ENCODE results near the gene GFRA4. TPM values are rescaled to one million over a fixed set of nuclear protein-coding genes. Genes with fewer than 3 reads are reported as not detected.

The GFRA4 gene
- total and polyA plus RNA-seq, 2 donors (not counting 1 experiment from before 2014, with no cell fraction given), result not detected

- H3K9ac ChIP-seq (ENCODE audit: insufficient read depth, low read length), result no peak overlapping the region
- no peaks in the 10 kb centered on the region for H3K79me2 ChIP-seq (ENCODE audit: control insufficient read depth, insufficient read depth, low read length)
- no peaks in the 10 kb centered on the region for H3K36me3 ChIP-seq (ENCODE audit: control insufficient read depth, insufficient read depth, low read length)
- DNase-seq (ENCODE audit: low read depth in 2 of 2), result peak in 1 of 2 donors; percentile 8
- no peak overlapping the region for H2AFZ ChIP-seq (ENCODE audit: low read length)
- no peaks in the 10 kb centered on the region for H3K4me1 ChIP-seq (ENCODE audit: control insufficient read depth, extremely low read depth, insufficient read depth, low read length)
- TF ChIP-seq CTCF (conservative IDR thresholded peaks at IDR 0.05 in 1 of 2, IDR thresholded peaks at IDR 0.05 in 1 of 2; ENCODE audit: low read depth in 1 of 2, low read length in 2 of 2) (no peak), EZH2 (IDR thresholded peaks at IDR 0.05; ENCODE audit: low read length, missing control alignments) (no peak)
- H3K4me3 ChIP-seq (replicated peaks in 1 of 4; ENCODE audit: control extremely low read depth in 1 of 4, insufficient read depth in 1 of 4, low read depth in 3 of 4, low read length in 4 of 4), result no peak overlapping the region
- no peaks in the 10 kb centered on the region for H3K9me3 ChIP-seq (ENCODE audit: control insufficient read depth, insufficient read depth, low read depth, low read length)
- H3K27me3 ChIP-seq (ENCODE audit: control insufficient read depth, insufficient read depth, low read length), result no peaks in the 10 kb centered on the region
- H3K27ac ChIP-seq (ENCODE audit: insufficient read depth, low read length), result no peak overlapping the region
- no peaks in the 10 kb centered on the region for H4K20me1 ChIP-seq (ENCODE audit: control insufficient read depth, extremely low read depth, insufficient read depth, low read length)
- H3K4me2 ChIP-seq (ENCODE audit: extremely low read depth, insufficient read depth, low read length), result no peak overlapping the region
Measured at GRCh38 chr20:3629893-3630292, 33.3 kb downstream of the GFRA4 start.

GRCh38 chr20:3628502-3629314 lies 34.5 kb downstream of the GFRA4 start:
- Histone ChIP-seq H3K4me3 (replicated peaks in 1 of 4; ENCODE audit: control extremely low read depth in 1 of 4, insufficient read depth in 1 of 4, low read depth in 3 of 4, low read length in 4 of 4) (no peak overlapping the region), H3K9ac (ENCODE audit: insufficient read depth, low read length) (no peak overlapping the region), H3K27me3 (ENCODE audit: control insufficient read depth, insufficient read depth, low read length) (no peaks in the 10 kb centered on the region), H3K4me2 (ENCODE audit: extremely low read depth, insufficient read depth, low read length) (no peak overlapping the region), H4K20me1 (ENCODE audit: control insufficient read depth, extremely low read depth, insufficient read depth, low read length) (no peaks in the 10 kb centered on the region), H2AFZ (ENCODE audit: low read length) (no peak overlapping the region), H3K27ac (ENCODE audit: insufficient read depth, low read length) (no peak overlapping the region), H3K79me2 (ENCODE audit: control insufficient read depth, insufficient read depth, low read length) (no peaks in the 10 kb centered on the region), H3K4me1 (ENCODE audit: control insufficient read depth, extremely low read depth, insufficient read depth, low read length) (no peaks in the 10 kb centered on the region), H3K9me3 (ENCODE audit: control insufficient read depth, insufficient read depth, low read depth, low read length) (no peaks in the 10 kb centered on the region), H3K36me3 (ENCODE audit: control insufficient read depth, insufficient read depth, low read length) (no peaks in the 10 kb centered on the region)
- no peak for TF ChIP-seq EZH2 (IDR thresholded peaks at IDR 0.05; ENCODE audit: low read length, missing control alignments)
- DNase-seq (ENCODE audit: low read depth in 2 of 2), result no peak

GRCh38 chr20:3627476-3627875 lies 35.7 kb downstream of the GFRA4 start:
- Histone ChIP-seq H3K4me3 (replicated peaks in 1 of 4; ENCODE audit: control extremely low read depth in 1 of 4, insufficient read depth in 1 of 4, low read depth in 3 of 4, low read length in 4 of 4) (no peak overlapping the region), H3K27ac (ENCODE audit: insufficient read depth, low read length) (no peak overlapping the region), H3K4me1 (ENCODE audit: control insufficient read depth, extremely low read depth, insufficient read depth, low read length) (no peaks in the 10 kb centered on the region), H3K4me2 (ENCODE audit: extremely low read depth, insufficient read depth, low read length) (no peak overlapping the region), H3K9me3 (ENCODE audit: control insufficient read depth, insufficient read depth, low read depth, low read length) (no peaks in the 10 kb centered on the region), H3K36me3 (ENCODE audit: control insufficient read depth, insufficient read depth, low read length) (no peaks in the 10 kb centered on the region), H4K20me1 (ENCODE audit: control insufficient read depth, extremely low read depth, insufficient read depth, low read length) (no peaks in the 10 kb centered on the region), H3K9ac (ENCODE audit: insufficient read depth, low read length) (no peak overlapping the region), H3K27me3 (ENCODE audit: control insufficient read depth, insufficient read depth, low read length) (no peaks in the 10 kb centered on the region), H2AFZ (ENCODE audit: low read length) (no peak overlapping the region), H3K79me2 (ENCODE audit: control insufficient read depth, insufficient read depth, low read length) (no peaks in the 10 kb centered on the region)
- TF ChIP-seq CTCF (conservative IDR thresholded peaks at IDR 0.05 in 1 of 2, IDR thresholded peaks at IDR 0.05 in 1 of 2; ENCODE audit: low read depth in 1 of 2, low read length in 2 of 2) (no peak), EZH2 (IDR thresholded peaks at IDR 0.05; ENCODE audit: low read length, missing control alignments) (no peak)
- DNase-seq (ENCODE audit: low read depth in 2 of 2), result no peak

All from fibroblast of lung (primary cell).